Ishikawa (cell line): ENCODE measurements around the gene AMN1.

ENCODE experiments used
- CEBPB ChIP-seq: IDR thresholded peaks from 2 replicates; pipeline ENCODE4 v1.6.1; 2012
- CREB1 ChIP-seq: IDR thresholded peaks from 2 replicates; pipeline ENCODE4 v1.6.1; 2012; ENCODE audit warnings: low read depth
- EP300 ChIP-seq: IDR thresholded peaks from 2 replicates; pipeline ENCODE4 v1.6.1; 2012; ENCODE audit warnings: borderline replicate concordance
- MAX ChIP-seq: IDR thresholded peaks from 2 replicates; pipeline ENCODE4 v1.6.1; 2012
- RAD21 ChIP-seq: IDR thresholded peaks from 2 replicates; pipeline ENCODE4 v1.6.1; 2012; ENCODE audit warnings: low read depth
- REST ChIP-seq: IDR thresholded peaks from 2 replicates; pipeline ENCODE4 v1.6.1; 2012; ENCODE audit warnings: low read depth, mild to moderate bottlenecking
- TAF1 ChIP-seq: IDR thresholded peaks from 2 replicates; pipeline ENCODE4 v1.6.1; 2012; ENCODE audit warnings: low read depth, mild to moderate bottlenecking
- TEAD4 ChIP-seq: IDR thresholded peaks from 2 replicates; pipeline ENCODE4 v1.6.1; 2012

GRCh38 chr12:31742891-31743290 lies 14.1 kb upstream of the AMN1 start:
- TF ChIP-seq TAF1 (no peak), MAX (no peak), CREB1 (no peak), EP300 (peak; percentile 44; the same call in 1 of the 2 replicates), TEAD4 (no peak), REST (0 out of 2 replicates have a peak, but pooled peaks have one; percentile 6), CEBPB (no peak; the same call in 1 of the 2 replicates), RAD21 (no peak)
